Neural crest cell (in vitro differentiated cells): ENCODE results near the gene XRCC6. TPM values are rescaled to one million over a fixed set of nuclear protein-coding genes. Genes with fewer than 3 reads are reported as not detected.
"Not testable (repeated sequence)": the region's sequence is repeated elsewhere in the genome, so short reads cannot be mapped to it uniquely, and the experiment has no call there.

Experiments used
- DNase-seq: peaks from one replicate; pipeline ENCODE4 v3.0.0; 2021; ENCODE audit warnings: low read depth, mixed read lengths, low spot score
- H3K27ac Mint-ChIP-seq: one replicate; pipeline ENCODE4 v1.8.0; 2021; ENCODE audit warnings: mild to moderate bottlenecking, mixed read lengths; ENCODE audit not compliant: unreplicated experiment
- H3K27me3 Mint-ChIP-seq: 2 replicates; pipeline ENCODE4 v1.8.0; 2021; ENCODE audit warnings: low read depth, mild to moderate bottlenecking, mixed read lengths
- H3K36me3 Mint-ChIP-seq: 2 replicates; pipeline ENCODE4 v1.8.0; 2021; ENCODE audit warnings: low read depth, mild to moderate bottlenecking, mixed read lengths
- H3K4me1 Mint-ChIP-seq: 2 replicates; pipeline ENCODE4 v1.8.0; 2021; ENCODE audit warnings: mixed read lengths
- H3K4me3 Mint-ChIP-seq: one replicate; pipeline ENCODE4 v1.8.0; 2021; ENCODE audit warnings: mild to moderate bottlenecking, mixed read lengths
- H3K9me3 Mint-ChIP-seq: 2 replicates; pipeline ENCODE4 v1.8.0; 2021; ENCODE audit warnings: mixed read lengths
- CTCF ChIP-seq: fragments of 200-600 bp; sonication (generic); conservative IDR thresholded peaks from 2 replicates; pipeline ENCODE4 v1.5.0; 2021; ENCODE audit warnings: antibody characterized with exemption, mild to moderate bottlenecking
- total RNA-seq: library from RNA; stranded (reverse); gene quantifications from 2 replicates; pipeline ENCODE4 v1.2.1, GENCODE V29; 2021

The XRCC6 gene
- total RNA-seq, 1 donor from 2014 or later = 427 TPM

- DNase-seq = no peak
- no peak for TF ChIP-seq CTCF
- H3K4me1 Mint-ChIP-seq = no peaks in the 10 kb centered on the region
- H3K36me3 Mint-ChIP-seq = peaks cover 20% of the 10 kb centered on the region
- no peak overlapping the region for H3K4me3 Mint-ChIP-seq
- no peak overlapping the region for H3K27ac Mint-ChIP-seq
- no peaks in the 10 kb centered on the region for H3K9me3 Mint-ChIP-seq
- no peaks in the 10 kb centered on the region for H3K27me3 Mint-ChIP-seq
Measured at GRCh38 chr22:41660416-41660815, 39.3 kb downstream of the XRCC6 start.

DNA sequence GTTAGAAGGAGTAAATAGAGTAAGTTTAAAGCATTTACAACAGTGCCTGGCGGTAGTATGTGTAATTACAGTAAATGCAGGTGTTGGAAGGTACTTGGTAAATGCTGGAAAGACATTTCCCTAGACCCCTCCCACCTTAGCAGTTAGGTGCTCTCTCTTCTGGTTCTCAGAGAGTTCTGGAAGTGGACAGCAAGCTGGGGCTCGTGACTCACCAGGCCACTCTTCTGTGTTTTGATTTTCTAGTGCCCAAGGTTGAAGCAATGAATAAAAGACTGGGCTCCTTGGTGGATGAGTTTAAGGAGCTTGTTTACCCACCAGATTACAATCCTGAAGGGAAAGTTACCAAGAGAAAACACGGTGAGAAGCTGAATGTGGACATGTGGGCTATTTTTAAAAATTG lies 40.0 kb downstream of the XRCC6 start:
- Mint-ChIP-seq H3K27me3 (no peaks in the 10 kb centered on the region), H3K4me1 (no peaks in the 10 kb centered on the region), H3K4me3 (no peak overlapping the region), H3K9me3 (no peaks in the 10 kb centered on the region), H3K36me3 (peaks cover 20% of the 10 kb centered on the region), H3K27ac (no peak overlapping the region)
- TF ChIP-seq CTCF = no peak
- DNase-seq = no peak

DNA sequence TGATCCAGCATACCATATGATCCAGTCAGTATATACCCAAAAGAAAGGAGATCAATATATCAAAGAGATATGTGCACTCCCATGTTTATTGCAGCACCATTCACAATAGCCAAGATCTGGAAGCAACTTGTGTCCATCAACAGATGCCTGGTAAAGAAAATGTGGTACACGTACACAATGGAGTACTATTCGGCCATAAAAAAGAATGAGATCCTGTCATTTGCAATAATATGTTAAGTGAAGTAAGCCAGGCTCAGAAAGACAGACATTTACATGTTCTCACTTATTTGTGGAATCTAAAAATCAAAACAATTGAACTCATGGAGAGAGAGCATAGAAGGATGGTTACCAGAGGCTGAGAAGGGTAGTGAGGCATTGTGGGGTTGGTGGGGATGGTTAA lies 40.6 kb downstream of the XRCC6 start:
- no peak for DNase-seq
- Mint-ChIP-seq H3K9me3 (no peaks in the 10 kb centered on the region), H3K4me3 (no peak overlapping the region), H3K36me3 (peaks cover 20% of the 10 kb centered on the region), H3K4me1 (peaks cover 3% of the 10 kb centered on the region), H3K27ac (no peak overlapping the region), H3K27me3 (peaks cover under 1% of the 10 kb centered on the region)
- no peak for TF ChIP-seq CTCF

- H3K27me3 Mint-ChIP-seq, H3K9me3 Mint-ChIP-seq, H3K4me3 Mint-ChIP-seq, DNase-seq: not testable (repeated sequence)
- H3K36me3 Mint-ChIP-seq = peaks cover 20% of the 10 kb centered on the region
- peaks cover 12% of the 10 kb centered on the region for H3K4me1 Mint-ChIP-seq
- H3K27ac Mint-ChIP-seq = peak overlapping the region; percentile 31
Measured at GRCh38 chr22:41663594-41663993, 42.5 kb downstream of the XRCC6 start.

- Mint-ChIP-seq H3K9me3 (no peaks in the 10 kb centered on the region), H3K4me3 (no peak overlapping the region), H3K4me1 (peaks cover 12% of the 10 kb centered on the region), H3K27ac (no peak overlapping the region), H3K27me3 (peaks cover 2% of the 10 kb centered on the region), H3K36me3 (peaks cover 20% of the 10 kb centered on the region)
- TF ChIP-seq CTCF = no peak
- no peak for DNase-seq
Measured at GRCh38 chr22:41664490-41664889, 43.4 kb downstream of the XRCC6 start.

DNA sequence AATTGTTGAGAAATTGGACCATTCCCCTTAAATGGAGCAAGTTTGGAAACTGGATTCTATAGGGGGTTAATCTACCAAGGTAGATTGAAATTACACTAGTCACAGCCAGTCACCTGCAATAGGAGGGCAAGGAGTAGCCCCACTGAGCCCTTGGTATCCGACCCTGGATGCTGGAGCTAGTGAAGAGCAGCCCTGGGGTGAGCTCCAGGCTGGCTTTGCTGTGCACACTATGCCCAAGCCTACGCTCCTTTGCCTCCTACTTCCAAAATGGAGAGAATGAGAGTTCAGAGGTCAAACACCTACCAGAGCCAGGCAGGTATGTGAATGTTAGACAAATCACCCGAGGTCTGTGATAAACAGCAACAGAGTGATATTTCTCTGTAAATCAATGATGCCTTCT lies 43.9 kb downstream of the XRCC6 start:
- peaks cover 2% of the 10 kb centered on the region for H3K27me3 Mint-ChIP-seq
- H3K4me3 Mint-ChIP-seq = no peak overlapping the region
- no peaks in the 10 kb centered on the region for H3K9me3 Mint-ChIP-seq
- H3K36me3 Mint-ChIP-seq = peaks cover 18% of the 10 kb centered on the region
- H3K4me1 Mint-ChIP-seq = peaks cover 12% of the 10 kb centered on the region
- no peak for DNase-seq
- TF ChIP-seq CTCF = no peak
- H3K27ac Mint-ChIP-seq = no peak overlapping the region
